CD4-positive, alpha-beta T cell treated with Interleukin-15 for 1 hour (primary cell): Measurements from ENCODE around the gene RNF34.

Experiments used
- DNase-seq: peaks from one replicate; pipeline ENCODE4 v3.0.0-alpha.2; 2020

Gene RNF34

DNA sequence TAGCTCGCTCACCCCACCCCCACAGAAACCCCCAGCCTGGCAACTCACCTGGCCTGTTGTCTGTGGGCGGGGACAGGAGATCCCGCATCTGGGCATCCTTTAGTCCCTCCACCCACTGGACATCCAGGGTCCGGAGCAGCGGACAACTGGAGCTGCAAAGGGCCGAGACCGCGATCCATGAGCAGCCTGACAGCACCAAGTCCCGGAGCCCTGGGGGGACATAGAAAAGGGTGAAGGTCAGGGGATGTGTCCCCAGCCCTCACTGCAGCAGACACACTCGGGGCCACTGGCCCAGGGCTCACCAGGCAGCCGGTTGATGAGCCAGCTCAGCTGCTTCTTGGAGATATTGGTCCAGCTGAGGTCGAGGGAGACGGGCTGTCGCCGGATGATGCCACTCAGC, 40.9 kb downstream of the RNF34 start:
- no peak for DNase-seq

- no peak for DNase-seq
These were observed 41.6 kb downstream of the RNF34 start for GRCh38 chr12:121441555-121441954.

GRCh38 chr12:121442028-121442948, 42.4 kb downstream of the RNF34 start:
- DNase-seq, result no peak

DNA sequence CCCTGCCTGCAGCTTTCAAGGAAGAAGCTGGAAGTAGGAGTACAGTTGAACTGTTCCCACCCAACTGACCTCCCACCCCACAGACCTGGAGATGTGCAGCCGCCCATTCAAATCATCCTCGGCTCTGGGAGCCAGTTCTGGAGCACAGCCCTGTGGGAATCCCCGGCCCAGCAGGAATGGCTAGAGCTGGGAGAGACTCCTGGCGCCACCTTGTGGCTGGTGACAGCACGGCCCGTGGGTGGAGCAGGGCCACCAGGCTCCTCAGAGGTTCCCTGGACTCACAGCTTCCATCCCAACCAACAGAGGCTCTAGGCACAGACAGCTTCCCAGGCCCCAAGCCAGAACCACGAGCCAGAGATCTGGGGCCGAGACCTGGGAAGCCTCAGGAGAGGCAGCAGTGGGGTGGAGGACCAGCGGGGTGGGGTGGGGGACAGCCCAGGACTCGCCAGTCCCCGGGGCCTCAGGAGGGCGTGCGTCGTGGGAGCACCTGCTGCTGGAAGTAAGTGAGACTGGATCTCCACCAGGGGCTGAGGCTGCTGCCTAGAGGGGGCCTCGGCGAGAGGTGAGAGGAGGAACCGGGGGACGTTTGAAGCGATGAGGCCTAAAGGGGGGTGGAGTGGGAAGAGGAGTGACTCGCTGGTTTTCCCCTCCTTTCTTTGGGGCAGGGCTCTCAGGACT, 43.4 kb downstream of the RNF34 start:
- peak; percentile 59 for DNase-seq

DNA sequence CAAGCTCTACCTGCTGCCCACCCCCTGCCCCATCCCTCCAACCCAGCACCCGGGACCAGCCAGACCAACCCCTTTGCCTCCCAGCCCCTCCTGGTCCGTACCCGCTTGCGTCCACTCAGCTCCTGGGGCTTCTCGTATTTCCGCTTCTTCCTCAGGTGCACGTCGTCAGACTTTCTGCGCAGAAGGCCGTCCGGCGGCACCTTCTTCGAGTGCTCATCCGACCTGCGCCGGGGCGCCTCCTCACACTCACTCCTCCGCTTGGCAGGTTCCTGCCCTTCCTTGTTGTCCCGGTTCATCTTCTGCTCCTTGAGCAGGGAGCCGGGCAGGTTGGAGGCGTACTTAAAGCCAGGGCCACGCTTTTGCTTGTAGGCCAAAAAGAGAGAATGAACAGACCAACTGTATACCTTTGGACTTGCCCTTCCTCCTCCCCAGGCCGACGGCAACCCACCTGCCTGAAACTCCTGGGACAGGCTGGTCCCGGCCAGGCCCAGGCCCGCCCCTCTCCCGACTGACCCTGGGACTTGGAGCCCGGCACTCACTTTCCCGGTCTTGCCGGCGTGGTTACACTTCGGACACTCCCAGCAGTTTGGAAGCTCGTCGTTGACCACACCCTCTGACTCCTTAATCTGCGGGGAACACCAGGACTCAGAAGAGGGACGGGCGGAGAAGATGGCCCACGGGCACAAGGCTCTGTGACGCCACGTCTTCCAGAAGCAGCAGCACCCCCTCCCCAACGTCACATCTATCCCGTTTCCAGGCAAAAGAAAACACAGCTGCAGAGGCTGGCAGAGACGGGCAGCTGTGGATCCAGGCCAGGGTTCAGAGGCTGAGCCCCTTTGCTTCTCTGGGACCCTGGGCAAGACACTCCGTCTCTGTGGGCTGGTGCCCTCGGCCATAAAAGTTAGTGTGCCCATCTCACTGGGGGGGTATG, 44.3 kb downstream of the RNF34 start:
- DNase-seq, result no peak

GRCh38 chr12:121444842-121445202, 44.9 kb downstream of the RNF34 start:
- no peak for DNase-seq

DNA sequence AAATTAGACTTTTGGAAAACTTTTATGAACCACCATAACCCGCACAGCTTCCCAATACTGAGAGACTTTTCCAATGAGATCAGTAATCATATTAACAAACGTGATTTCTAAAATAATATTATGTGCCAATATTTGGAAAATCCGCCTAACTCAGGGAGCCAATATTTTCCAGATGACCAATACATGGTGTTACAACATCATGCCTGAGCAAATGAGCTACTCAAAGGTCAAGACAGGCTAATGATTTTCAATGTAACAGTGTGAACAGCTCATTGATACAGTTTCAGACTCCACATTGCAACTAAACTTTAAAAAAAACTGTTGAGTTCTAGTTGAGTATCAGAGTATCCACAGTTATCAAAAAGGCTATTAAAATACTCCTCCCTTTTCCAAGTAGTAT, 46.8 kb downstream of the RNF34 start:
- DNase-seq, result no peak

DNA sequence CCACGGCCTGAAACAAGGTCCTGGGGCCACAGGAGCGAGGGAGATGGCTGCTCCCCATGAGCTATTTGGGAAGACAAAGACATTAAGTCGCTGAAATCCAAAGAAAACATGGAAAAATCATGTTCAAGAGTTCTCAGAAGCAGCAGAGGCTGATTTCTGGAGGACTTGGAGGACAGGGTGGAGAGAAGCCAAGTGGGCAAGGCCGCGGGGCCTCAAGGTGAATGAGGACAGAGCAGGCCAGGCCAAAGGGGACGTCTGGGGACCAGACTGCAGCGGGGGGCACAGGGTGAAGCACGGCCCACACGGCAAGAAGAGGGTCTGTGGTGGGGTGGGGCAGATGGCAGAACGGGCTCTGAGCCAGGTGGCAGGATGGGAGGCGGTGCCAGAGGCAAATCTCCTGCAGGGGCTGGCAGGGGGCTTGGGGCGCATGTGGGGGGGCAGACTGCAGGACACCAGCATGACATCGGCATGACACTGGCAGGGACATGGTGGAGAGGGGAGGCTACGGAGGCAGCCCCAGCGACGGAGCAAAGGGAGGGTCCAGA, 48.9 kb downstream of the RNF34 start:
- no peak for DNase-seq

GRCh38 chr12:121451961-121452339, 52.0 kb downstream of the RNF34 start:
- no peak for DNase-seq

DNA sequence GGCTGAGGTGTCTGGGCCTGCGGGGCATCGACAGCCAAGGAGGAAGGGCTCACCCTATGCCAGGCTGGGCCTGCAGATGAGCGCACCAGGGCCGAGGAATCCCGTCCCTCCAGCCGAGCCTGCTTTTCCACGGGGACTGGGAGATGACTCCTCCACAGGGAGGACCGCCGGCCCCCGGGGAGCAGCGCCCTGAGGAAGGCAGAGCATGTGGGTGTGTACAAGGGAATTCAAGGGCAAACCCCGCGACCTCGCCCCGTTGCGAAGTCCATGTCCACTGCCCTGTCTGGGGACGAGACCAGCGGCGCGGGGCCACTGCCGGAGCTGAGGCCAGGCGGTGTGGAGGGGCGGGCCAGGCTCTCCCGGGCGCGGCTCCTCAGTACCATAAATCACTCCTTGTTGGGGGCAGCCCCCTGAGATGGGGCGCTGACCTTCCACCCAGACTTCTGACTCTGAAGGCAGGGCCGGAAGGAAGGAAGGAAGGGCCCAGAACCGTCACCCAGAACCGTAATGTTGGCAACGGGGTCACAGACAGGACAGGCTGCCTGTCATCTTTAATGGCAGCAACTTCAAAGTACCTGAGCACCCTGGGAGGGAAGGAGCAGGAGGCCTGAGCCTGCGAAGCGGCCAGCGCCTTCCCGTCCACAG, 52.5 kb downstream of the RNF34 start:
- DNase-seq, result no peak

DNA sequence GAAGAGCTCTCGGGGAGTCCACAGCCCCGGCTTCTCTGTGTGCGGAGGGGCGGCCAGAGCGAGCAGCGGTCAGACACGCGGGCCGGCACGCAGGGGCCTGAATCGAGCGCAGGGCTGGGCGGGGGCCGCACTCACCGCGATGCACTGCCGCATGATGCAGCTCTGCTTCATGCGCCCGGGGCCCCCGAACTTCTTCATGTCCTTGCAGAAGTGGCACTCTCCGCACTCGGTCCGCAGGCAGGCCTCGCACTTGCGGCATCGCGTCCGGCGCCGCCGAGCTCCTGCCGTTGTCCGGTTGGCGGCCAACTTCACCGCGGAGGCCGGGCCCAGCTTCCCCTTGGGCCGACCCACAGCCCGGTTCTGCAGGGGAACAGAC, 53.1 kb downstream of the RNF34 start:
- no peak for DNase-seq

DNA sequence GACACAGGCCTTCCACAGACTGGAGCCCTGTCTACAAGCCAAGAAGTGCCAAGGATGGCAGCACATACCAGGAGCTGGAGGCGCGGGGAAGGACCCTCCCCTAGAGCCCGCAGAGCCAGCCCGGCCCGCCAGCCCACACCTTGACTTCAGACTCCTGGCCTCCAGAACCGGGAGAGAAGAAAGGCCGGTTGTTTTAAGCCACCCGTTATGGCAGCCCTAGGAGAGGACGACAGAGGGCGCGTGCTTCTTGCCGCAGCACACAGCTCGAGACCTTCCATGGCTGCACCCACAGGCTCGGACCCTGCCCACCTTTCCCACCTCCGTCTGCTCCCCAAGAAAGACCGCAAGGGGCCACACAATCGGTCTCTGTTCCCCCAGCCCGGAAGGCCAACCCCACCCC, 53.7 kb downstream of the RNF34 start:
- no peak for DNase-seq

GRCh38 chr12:121454921-121455320, 55.0 kb downstream of the RNF34 start:
- no peak for DNase-seq

- no peak for DNase-seq
These were observed 56.0 kb downstream of the RNF34 start for GRCh38 chr12:121455766-121456420.

DNA sequence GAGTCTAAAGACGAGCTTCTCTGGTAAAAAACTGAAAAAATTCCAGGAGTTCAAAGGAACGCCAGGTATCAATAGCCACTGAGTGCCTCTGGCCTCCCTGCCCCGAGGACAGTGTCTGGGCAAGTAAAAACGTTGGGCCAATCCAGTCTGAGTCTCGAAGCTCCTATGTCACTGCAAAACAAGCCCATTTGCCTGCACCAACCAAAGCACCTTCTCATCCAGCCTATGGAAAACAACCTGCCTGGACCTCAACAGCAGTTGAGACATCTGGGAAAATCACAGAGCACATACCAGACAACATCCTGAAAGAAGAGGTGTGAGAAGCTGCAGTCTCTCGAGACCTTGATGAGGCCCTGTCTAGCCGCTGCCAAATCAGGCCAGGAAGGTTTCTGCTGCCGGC, 56.6 kb downstream of the RNF34 start:
- DNase-seq, result no peak

- peak; percentile 29 for DNase-seq
These were observed 61.1 kb downstream of the RNF34 start for GRCh38 chr12:121461048-121461447.

DNA sequence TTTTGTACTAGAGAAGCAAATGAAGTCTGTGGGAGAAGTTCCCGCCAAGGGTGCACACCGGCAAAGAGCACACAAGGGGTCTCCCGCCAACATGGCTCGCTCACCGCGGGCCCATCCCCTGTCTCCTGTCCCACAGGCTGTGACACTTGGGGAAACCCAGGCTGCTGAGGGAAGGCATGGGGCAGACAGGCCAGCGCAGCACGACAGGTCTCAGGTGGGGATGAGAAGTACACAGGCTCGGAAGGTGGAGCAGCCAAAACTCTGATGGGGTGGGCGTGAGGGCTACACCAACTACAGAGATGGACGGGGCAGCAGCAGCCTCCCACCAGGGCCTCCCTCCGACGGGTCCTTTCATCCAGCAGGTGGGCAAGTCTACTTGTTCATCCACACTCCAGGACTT, 64.4 kb downstream of the RNF34 start:
- no peak for DNase-seq

DNA sequence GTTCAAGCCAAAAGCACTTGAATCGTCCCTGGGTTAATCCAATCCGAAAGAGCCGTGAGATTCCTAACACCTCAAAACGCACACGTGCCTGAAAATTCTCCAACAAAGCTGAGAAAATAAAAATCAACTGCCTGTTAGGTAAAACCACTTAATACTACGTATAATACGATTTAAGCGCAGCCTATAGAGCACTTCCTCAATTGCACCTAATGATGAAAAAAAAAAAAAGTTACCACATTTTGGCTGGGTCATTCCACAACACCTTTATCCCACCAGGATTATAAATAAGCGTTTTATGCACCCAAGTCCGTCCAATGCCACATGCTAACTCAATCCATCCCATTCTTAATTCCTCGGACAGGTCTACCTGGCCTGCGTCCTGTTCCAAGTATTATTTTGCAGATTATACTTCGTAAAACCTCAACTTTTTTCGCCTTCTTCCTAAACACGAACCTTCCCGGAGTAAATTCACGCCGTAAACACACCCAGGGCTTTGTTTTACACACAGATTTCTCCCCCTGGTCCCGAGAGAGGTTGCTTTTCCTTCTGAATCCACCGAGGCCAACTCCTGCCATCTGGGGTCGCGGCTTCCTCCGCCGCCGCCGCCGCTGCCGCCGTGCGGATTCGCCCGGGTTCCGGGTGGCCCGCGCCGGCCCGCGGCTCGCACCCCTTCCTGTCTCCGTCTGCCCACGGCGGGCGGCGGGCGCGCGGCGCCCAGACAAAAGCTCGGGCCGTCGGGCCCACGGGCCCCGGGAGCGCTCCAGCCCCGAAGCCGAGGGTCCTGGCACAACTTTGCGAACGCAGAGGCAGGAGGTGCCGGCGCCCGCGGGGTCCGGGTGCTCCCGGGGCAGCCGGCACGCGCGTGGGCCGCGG, 66.2 kb downstream of the RNF34 start:
- peak; percentile 26 for DNase-seq

DNA sequence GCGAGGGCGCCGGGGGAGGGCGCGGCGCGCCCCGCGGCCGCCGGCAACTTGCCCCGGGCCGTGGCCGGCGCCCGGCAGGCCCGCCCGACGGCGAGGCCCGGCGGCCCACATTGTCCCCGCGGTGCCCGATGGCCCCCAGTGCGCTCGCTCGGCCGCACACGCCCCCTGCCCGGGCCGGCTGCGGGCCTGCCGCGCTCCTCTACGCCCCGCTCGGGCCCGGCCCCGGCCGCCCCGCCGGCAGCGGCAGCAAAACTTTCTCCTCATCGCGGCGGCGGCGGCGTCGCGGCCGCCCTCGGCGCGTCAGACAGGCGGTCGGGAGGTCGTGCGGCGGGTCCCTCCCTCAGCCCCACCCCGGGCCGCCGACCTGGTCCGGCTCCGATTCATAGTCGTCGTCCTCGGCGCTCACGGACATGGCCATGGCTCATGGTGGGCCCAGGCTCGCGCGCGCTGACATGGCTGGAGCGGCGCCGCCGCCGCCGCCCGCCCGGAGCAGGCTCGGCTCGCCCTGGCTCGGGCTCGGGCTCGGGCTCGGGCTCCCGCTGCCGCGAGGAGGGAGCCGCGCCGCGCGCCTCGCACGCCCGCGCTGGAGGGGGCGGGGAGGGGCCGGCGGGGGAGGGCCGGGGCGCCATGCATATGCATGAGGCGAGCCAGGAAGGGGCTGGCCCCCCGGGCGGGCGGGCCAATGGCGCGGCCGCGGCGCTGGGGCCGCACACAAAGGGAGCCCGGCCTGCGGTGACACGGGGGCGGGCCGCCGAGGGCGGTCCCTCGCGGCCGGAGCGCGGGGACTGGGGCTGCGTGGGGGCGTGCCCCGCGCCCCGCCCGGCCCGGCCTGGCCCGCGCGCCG, 67.1 kb downstream of the RNF34 start:
- DNase-seq, result peak; percentile 92
